H1 (cell line): ENCODE results near the gene TESMIN. TPM values are rescaled to one million over a fixed set of nuclear protein-coding genes. Genes with fewer than 3 reads are reported as not detected.

ENCODE experiments used
- ATF3 ChIP-seq: IDR thresholded peaks from 2 replicates; pipeline ENCODE4 v1.6.1; 2011; ENCODE audit warnings: low read depth, mild to moderate bottlenecking, low read length; ENCODE audit not compliant: insufficient read depth
- CHD7 ChIP-seq: fragments of 300-600 bp; sonication (generic); IDR thresholded peaks from 2 replicates; pipeline ENCODE4 v1.7.1; 2012; ENCODE audit warnings: low read length, moderate library complexity, mild to moderate bottlenecking, inconsistent platforms; ENCODE audit not compliant: insufficient replicate concordance
- polyA plus RNA-seq, 7 experiments: library from polyadenylated mRNA; depleted of rRNA in 3 of 7; stranded (reverse) in 5 of 7; unstranded in 2 of 7; fragments of >200 nt in 5 of 7; fragments of 200-250 nt in 2 of 7; gene quantifications; 1 replicate in 5 of 7; 2 replicates in 1 of 7; 4 replicates in 1 of 7; pipeline versions ENCODE4 v1.2.1 to v1.2.3, GENCODE V29; 2011 to 2013; ENCODE audit warnings: missing spikeins in 2 of 7, mixed read lengths in 2 of 7
- total RNA-seq: library from RNA; stranded (reverse); fragmentation: NEBNext Ultra II Directional; extraction: Animal tissue kit (Norgen Biotek cat#: 25700); gene quantifications from 2 replicates; pipeline ENCODE4 v1.2.1, GENCODE V29; 2021

TESMIN gene
- total and polyA plus RNA-seq, 2 of the 8 experiments (the other 6 are each of a cell fraction or from before 2014, with no cell fraction given) = 22.6 to 61.1 TPM

GRCh38 chr11:68680541-68681231, 70.6 kb downstream of the TESMIN start (continued):
- TF ChIP-seq CHD7 (no peak), ATF3 (no peak)
